BJ (cell line): ENCODE measurements around the gene SOWAHB. TPM values are rescaled to one million over a fixed set of nuclear protein-coding genes. Genes with fewer than 3 reads are reported as not detected.

Source experiments
- CTCF ChIA-PET: fragments of 350-600 bp; formaldehyde crosslinking; extraction: SDS; loops from one replicate; lab custom pipeline; 2021; ENCODE audit warnings: antibody characterized with exemption, inconsistent platforms; lab: Yijun Ruan, JAX
- POLR2A ChIA-PET: fragments of 300-600 bp; sonication (Branson Sonifier 250); formaldehyde crosslinking; extraction: SDS; loops from one replicate; lab custom pipeline; 2021; ENCODE audit warnings: antibody characterized with exemption; lab: Charles Lee
- DNase-seq: peaks from one replicate; pipeline ENCODE4 v3.0.0-alpha.2; 2011; ENCODE audit warnings: low read depth
- H3K27me3 ChIP-seq: 2 replicates; pipeline ENCODE4 v1.6.0; 2011; ENCODE audit warnings: low read length; ENCODE audit not compliant: control insufficient read depth, insufficient read depth
- H3K36me3 ChIP-seq: 2 replicates; pipeline ENCODE4 v1.5.1; 2011; ENCODE audit warnings: low read length; ENCODE audit not compliant: control insufficient read depth, insufficient read depth
- H3K4me3 ChIP-seq: 2 replicates; pipeline ENCODE4 v1.5.1; 2011; ENCODE audit warnings: low read depth, mild to moderate bottlenecking, control low read depth, low read length
- CTCF ChIP-seq: IDR thresholded peaks from 2 replicates; pipeline ENCODE4 v1.5.1; 2011; ENCODE audit warnings: low read depth, mild to moderate bottlenecking, control low read depth, inconsistent platforms, low read length, moderate library complexity; ENCODE audit not compliant: insufficient read depth
- polyA plus RNA-seq: library from polyadenylated mRNA; depleted of rRNA; stranded (reverse); fragments of >200 nt; gene quantifications from 2 replicates; pipeline ENCODE4 v1.2.3, GENCODE V29; 2011

Gene SOWAHB
- polyA plus RNA-seq, 1 experiment, result 0.04 TPM

GRCh38 chr4:76902233-76902890 lies 4.4 kb upstream of the SOWAHB start:
- ChIA-PET CTCF (interaction anchor here (1.2 kb wide), 2 partner anchors 8 to 9 kb away, joined by 3 to 5 read pairs; no protein-coding TSS in a partner anchor), POLR2A (interaction anchor here (0.8 kb wide), 1 partner anchor 85 kb away, joined by 3 read pairs; no protein-coding TSS in a partner anchor)
- peaks cover 5% of the 10 kb centered on the region for H3K27me3 ChIP-seq
- no peak for DNase-seq
- H3K4me3 ChIP-seq, result no peak overlapping the region
- TF ChIP-seq CTCF, result no peak
- H3K36me3 ChIP-seq, result no peaks in the 10 kb centered on the region

GRCh38 chr4:76898949-76899645 lies 1.2 kb upstream of the SOWAHB start:
- Histone ChIP-seq H3K27me3 (peaks cover 18% of the 10 kb centered on the region), H3K4me3 (no peak overlapping the region), H3K36me3 (no peaks in the 10 kb centered on the region)
- no peak for DNase-seq
- ChIA-PET POLR2A (no interaction called here), CTCF (no interaction called here)
- TF ChIP-seq CTCF, result no peak

- no peak for DNase-seq
- Histone ChIP-seq H3K4me3 (no peak overlapping the region), H3K36me3 (no peaks in the 10 kb centered on the region), H3K27me3 (peaks cover 18% of the 10 kb centered on the region)
- no peak for TF ChIP-seq CTCF
- CTCF ChIA-PET, result no interaction called here
- POLR2A ChIA-PET, result no interaction called here
Observed at GRCh38 chr4:76898385-76898692, 395 bp upstream of the SOWAHB start.

- TF ChIP-seq CTCF, result no peak
- CTCF ChIA-PET, result interaction anchor here (0.6 kb wide), 1 partner anchor 1264 kb away, joined by 3 read pairs; no protein-coding TSS in a partner anchor
- peaks cover 18% of the 10 kb centered on the region for H3K27me3 ChIP-seq
- H3K36me3 ChIP-seq, result no peaks in the 10 kb centered on the region
- no peak for DNase-seq
- peak overlapping the region; percentile 32 for H3K4me3 ChIP-seq
- POLR2A ChIA-PET, result no interaction called here
Observed at GRCh38 chr4:76896614-76897535, 1.1 kb downstream of the SOWAHB start.

GRCh38 chr4:76896048-76896447 lies 1.9 kb downstream of the SOWAHB start:
- no peaks in the 10 kb centered on the region for H3K36me3 ChIP-seq
- peaks cover 18% of the 10 kb centered on the region for H3K27me3 ChIP-seq
- TF ChIP-seq CTCF, result no peak
- ChIA-PET CTCF (no interaction called here), POLR2A (no interaction called here)
- no peak overlapping the region for H3K4me3 ChIP-seq
- DNase-seq, result no peak
